GM12892 (cell line): ENCODE measurements around the gene CDKAL1.

ENCODE experiments used
- DNase-seq: peaks from one replicate; pipeline ENCODE4 v3.0.0; 2011; ENCODE audit not compliant: insufficient read length
- FAIRE-seq: peaks from 2 replicates; lab custom pipeline; 2011; peaks lifted over from hg19 to GRCh38; lab: Jason Lieb, UNC
- POLR2A ChIP-seq: IDR thresholded peaks from 2 replicates; pipeline ENCODE4 v1.6.1; 2011; ENCODE audit warnings: low read depth, low read length, control low read depth
- POLR2AphosphoS5 ChIP-seq: IDR thresholded peaks from 2 replicates; pipeline ENCODE4 v1.6.1; 2011; ENCODE audit warnings: low read depth, low read length, control low read depth
- TAF1 ChIP-seq: IDR thresholded peaks from 2 replicates; pipeline ENCODE4 v1.6.1; 2011; ENCODE audit warnings: low read depth, mild to moderate bottlenecking, control low read depth, low read length, borderline replicate concordance

The CDKAL1 gene

GRCh38 chr6:21064756-21065340 lies 530.6 kb downstream of the CDKAL1 start:
- TF ChIP-seq POLR2AphosphoS5: no peak
- TF ChIP-seq TAF1: no peak
- TF ChIP-seq POLR2A: no peak
- DNase-seq (no peak), FAIRE-seq (no peak)

- TF ChIP-seq TAF1: no peak
- no peak for TF ChIP-seq POLR2A
- TF ChIP-seq POLR2AphosphoS5: no peak
- FAIRE-seq (no peak), DNase-seq (no peak)
Measured at GRCh38 chr6:21067521-21067920, 533.3 kb downstream of the CDKAL1 start.

DNA sequence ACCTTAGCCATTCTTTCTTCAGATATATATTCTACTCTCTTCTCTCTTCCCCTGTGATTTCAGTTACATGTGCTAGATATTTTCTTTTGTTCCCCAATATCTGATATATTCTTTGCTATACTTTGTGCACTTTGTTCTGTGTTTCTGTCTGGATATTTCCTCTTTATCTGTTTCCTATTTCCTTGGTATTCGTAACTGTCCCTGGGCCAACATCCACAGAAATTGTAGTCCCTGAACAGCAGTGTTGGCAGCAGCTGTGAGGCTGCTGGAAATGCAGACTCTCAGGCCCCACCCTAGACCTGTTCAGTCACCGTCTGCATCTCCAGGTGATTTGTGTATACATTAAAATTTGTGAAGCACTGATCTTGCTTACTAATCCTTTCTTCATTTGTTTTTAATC lies 536.4 kb downstream of the CDKAL1 start:
- no peak for FAIRE-seq
- TF ChIP-seq TAF1: no peak
- no peak for TF ChIP-seq POLR2AphosphoS5
- no peak for TF ChIP-seq POLR2A
- no peak for DNase-seq

- no peak for FAIRE-seq
- no peak for TF ChIP-seq POLR2AphosphoS5
- TF ChIP-seq POLR2A: no peak
- no peak for TF ChIP-seq TAF1
- no peak for DNase-seq
Measured at GRCh38 chr6:21071780-21072468, 537.7 kb downstream of the CDKAL1 start.

GRCh38 chr6:21073318-21073839 lies 539.1 kb downstream of the CDKAL1 start:
- no peak for FAIRE-seq
- DNase-seq: no peak
- TF ChIP-seq POLR2AphosphoS5 (no peak), TAF1 (no peak), POLR2A (no peak)

DNA sequence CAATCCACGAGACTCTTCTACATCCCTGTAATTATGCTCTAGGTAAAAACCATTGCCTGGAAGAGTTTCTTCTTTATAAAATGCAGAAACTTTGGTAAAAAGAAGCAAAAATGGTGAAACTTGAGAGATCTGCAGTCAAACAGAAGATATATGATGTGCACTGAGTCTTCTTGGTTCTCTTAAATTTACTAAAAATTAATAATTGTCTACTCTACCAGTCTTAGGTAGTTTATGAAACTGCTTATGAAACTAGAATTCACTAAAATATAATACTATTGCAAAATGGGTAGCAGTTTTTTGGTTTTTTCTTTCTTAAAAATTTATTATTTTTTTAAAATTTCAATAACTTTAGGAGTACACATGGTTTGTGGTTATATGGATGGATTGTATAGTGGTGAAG lies 540.2 kb downstream of the CDKAL1 start:
- TF ChIP-seq POLR2AphosphoS5: no peak
- no peak for TF ChIP-seq POLR2A
- TF ChIP-seq TAF1: no peak
- FAIRE-seq (no peak), DNase-seq (no peak)

GRCh38 chr6:21075986-21076385 lies 541.7 kb downstream of the CDKAL1 start:
- no peak for DNase-seq
- FAIRE-seq: no peak
- TF ChIP-seq TAF1: no peak
- TF ChIP-seq POLR2A: no peak
- TF ChIP-seq POLR2AphosphoS5: no peak

GRCh38 chr6:21078497-21078896 lies 544.2 kb downstream of the CDKAL1 start:
- TF ChIP-seq TAF1 (no peak), POLR2AphosphoS5 (no peak), POLR2A (no peak)
- no peak for FAIRE-seq
- no peak for DNase-seq

DNA sequence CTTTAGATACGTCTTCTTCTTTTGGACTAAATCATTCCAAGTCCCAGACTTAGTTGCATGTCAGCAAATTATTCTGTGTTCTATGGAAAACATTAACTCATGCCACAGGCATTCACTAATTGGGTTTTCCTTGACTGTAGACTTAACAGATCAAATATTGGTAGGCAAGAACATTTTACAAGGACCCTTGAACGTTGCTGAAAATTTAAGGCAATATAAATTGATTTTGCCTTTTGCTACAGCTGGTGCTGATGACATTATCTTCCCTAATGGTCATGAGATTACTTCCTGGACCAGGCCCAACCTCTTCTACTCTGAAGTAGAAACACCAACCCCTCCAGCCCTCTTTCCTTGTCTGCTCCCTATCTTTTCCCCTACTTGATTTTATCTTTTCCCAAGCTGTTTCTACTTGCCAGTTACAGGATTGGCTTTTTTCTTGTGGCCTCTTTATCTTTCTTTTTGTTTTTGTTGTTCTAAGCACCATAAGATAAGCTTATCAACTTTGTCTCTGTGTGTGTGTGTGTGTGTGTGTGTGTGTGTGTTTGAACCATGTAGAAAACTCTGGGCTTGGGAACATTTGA lies 545.3 kb downstream of the CDKAL1 start:
- no peak for FAIRE-seq
- DNase-seq: no peak
- TF ChIP-seq TAF1: no peak
- no peak for TF ChIP-seq POLR2A
- no peak for TF ChIP-seq POLR2AphosphoS5

- DNase-seq: no peak
- TF ChIP-seq TAF1 (no peak), POLR2A (no peak), POLR2AphosphoS5 (no peak)
- FAIRE-seq: no peak
Measured at GRCh38 chr6:21080221-21080620, 546.0 kb downstream of the CDKAL1 start.

- no peak for DNase-seq
- no peak for TF ChIP-seq TAF1
- no peak for TF ChIP-seq POLR2A
- no peak for TF ChIP-seq POLR2AphosphoS5
- FAIRE-seq: no peak
Measured at GRCh38 chr6:21082091-21082490, 547.8 kb downstream of the CDKAL1 start.

DNA sequence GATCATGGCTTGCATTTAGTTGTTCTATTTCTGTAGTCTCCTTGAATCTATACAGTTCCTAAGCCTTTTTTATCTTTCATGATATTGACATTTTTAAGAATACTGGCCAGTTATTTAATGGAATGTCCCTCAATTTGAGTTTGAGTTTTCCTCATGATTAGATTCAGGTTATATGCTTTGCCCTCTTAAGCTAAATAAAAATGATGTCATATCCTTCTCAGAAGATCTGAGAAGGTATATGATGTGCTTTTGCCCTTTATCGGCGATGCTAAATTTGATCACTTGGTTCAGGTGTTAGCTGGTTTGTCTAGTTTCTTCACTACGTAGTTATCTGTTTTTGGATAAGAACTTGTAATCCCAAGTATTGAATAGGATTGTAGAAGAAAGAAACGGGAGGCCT lies 549.5 kb downstream of the CDKAL1 start:
- TF ChIP-seq TAF1: no peak
- no peak for TF ChIP-seq POLR2A
- TF ChIP-seq POLR2AphosphoS5: no peak
- DNase-seq (no peak), FAIRE-seq (no peak)
